ENCODE data around the gene NR5A1. TPM values are rescaled to one million over a fixed set of nuclear protein-coding genes. Genes with fewer than 3 reads are reported as not detected.
A peak's percentile ranks its signal among the peaks of the same experiment; 100 is the strongest.

Gene NR5A1
- polyA plus RNA-seq, 3 donors, result not detected

DNA sequence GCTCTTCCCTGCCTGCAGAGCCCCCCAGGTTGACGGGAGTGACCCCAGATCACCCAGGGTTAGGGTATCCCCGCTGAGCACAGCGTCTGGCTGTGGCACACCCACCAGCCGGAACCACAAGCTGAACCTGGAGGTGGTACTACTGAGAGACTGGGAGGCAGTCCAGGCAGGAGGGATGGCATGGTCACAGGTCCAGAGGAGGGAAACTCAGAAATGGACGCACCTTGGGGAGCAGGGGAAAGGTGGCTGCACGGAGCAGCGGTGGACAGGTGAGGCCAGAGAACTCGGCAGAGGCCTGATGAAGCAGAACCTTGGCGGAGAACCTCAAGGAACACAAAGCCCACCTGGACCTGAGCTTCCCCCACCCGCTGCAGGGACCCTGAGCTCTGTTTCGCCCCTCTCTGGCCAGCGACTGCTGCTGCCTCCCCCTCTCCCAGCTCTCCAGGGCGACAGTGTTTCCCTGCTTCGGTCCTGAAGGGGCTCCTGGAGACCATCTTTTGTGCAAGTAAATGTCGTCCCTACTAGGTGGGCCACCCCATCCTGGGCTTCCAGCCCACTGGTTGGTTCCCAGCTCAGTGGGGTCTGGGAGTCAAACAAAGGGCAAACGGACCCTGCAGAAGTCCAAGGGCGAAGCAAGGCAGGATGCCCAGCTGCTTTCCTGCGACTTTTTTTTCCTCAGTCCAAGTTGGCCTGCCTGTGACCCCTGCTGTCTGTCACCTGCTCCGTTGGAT lies 56.1 kb downstream of the NR5A1 start:
- no peak overlapping the region for H3K27ac ChIP-seq (ENCODE audit: low read depth in 1 of 2, low read length in 2 of 2)
- H3K4me3 ChIP-seq (replicated peaks in 1 of 3; ENCODE audit: low read depth in 2 of 3, low read length in 3 of 3), result no peak overlapping the region
- H3K27me3 ChIP-seq (ENCODE audit: control insufficient read depth in 2 of 2, insufficient read depth in 2 of 2, low read length in 2 of 2), result peaks cover 18 to 38% of the 10 kb centered on the region in 2 donors
- H3K4me3 Mint-ChIP-seq, result peak overlapping the region in 1 of 2 donors; percentile 73
- H2AFZ ChIP-seq (ENCODE audit: insufficient read depth, low read depth, low read length, poor library complexity, severe bottlenecking), result no peak overlapping the region
- no peaks in the 10 kb centered on the region for H3K36me3 Mint-ChIP-seq
- no peak for DNase-seq
- no peaks in the 10 kb centered on the region for H4K20me1 ChIP-seq (ENCODE audit: insufficient read depth, low read length)
- no peaks in the 10 kb centered on the region for H3K36me3 ChIP-seq (replicated peaks in 1 of 2; ENCODE audit: control insufficient read depth in 1 of 2, insufficient read depth in 2 of 2, low read length in 2 of 2)
- peak overlapping the region in 1 of 7 donors; percentile 30 for H3K27ac Mint-ChIP-seq
- 55% methylated on average over 18 of the region's 19 CpGs for WGBS (ENCODE audit: insufficient coverage)
- intact Hi-C loops (cut with micrococcal nuclease), result no loop called here
- H3K4me1 Mint-ChIP-seq, result peaks cover 7% of the 10 kb centered on the region
- peaks cover 35 to 55% (median 54%) of the 10 kb centered on the region in 3 donors for H3K27me3 Mint-ChIP-seq (ENCODE audit: low read depth in 3 of 3)
- peaks cover 0 to 6% of the 10 kb centered on the region in 2 donors for H3K9me3 ChIP-seq (replicated peaks in 1 of 2; ENCODE audit: control insufficient read depth in 1 of 2, insufficient read depth in 1 of 2, low read length in 2 of 2)
- H3K9me3 Mint-ChIP-seq, result peaks cover 0 to 10% (median 0%) of the 10 kb centered on the region in 7 donors
- peak overlapping the region; percentile 4 for H3K9ac ChIP-seq (ENCODE audit: insufficient read depth, low read length, poor library complexity, severe bottlenecking)
- no peaks in the 10 kb centered on the region for H3K79me2 ChIP-seq (ENCODE audit: insufficient read depth, low read length)
- peaks cover 0 to 7% of the 10 kb centered on the region in 2 donors for H3K4me1 ChIP-seq (ENCODE audit: control insufficient read depth in 1 of 2, insufficient read depth in 2 of 2, low read length in 2 of 2)
- TF ChIP-seq, protein P1, sequence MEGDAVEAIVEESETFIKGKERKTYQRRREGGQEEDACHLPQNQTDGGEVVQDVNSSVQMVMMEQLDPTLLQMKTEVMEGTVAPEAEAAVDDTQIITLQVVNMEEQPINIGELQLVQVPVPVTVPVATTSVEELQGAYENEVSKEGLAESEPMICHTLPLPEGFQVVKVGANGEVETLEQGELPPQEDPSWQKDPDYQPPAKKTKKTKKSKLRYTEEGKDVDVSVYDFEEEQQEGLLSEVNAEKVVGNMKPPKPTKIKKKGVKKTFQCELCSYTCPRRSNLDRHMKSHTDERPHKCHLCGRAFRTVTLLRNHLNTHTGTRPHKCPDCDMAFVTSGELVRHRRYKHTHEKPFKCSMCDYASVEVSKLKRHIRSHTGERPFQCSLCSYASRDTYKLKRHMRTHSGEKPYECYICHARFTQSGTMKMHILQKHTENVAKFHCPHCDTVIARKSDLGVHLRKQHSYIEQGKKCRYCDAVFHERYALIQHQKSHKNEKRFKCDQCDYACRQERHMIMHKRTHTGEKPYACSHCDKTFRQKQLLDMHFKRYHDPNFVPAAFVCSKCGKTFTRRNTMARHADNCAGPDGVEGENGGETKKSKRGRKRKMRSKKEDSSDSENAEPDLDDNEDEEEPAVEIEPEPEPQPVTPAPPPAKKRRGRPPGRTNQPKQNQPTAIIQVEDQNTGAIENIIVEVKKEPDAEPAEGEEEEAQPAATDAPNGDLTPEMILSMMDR (IDR thresholded peaks at IDR 0.05), result no peak
- no peak overlapping the region for H3K4me2 ChIP-seq (replicated peaks; ENCODE audit: extremely low read depth, low read length, poor library complexity, severe bottlenecking)

DNA sequence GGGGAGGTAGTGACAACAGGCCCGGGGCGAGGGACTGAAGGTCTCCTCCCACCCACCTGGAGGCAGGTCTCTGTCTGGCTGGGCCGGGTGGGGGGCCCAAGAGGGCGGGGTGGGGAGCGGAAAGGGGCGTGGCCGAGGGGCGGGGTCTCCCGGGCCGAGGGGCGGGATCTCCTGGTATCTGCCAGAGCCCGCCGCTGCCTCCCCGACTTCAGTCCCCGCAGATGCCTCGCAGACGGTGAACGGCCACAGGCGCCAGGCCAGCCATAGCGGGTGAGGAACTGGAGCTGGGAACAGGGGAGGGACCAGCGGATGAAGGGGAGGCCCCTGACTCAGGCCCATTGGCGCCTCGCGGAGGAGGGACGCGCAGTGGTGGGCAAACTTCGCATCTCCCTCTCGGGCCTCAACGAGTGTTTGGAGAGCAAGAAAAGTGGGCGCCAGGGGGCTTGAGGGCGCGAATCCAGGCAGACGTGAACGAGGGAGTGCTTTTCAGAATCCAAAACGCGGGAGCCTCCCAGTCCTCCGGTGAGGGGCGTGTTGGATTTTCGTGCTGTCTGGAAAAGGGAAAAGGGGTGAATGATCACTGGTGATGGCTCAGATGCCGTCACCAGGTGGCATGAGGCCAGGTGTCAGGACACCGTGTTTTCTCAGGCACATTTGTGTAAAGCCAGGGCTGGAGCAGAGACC lies 56.8 kb downstream of the NR5A1 start, which contains the start of gene ADGRD2:
ADGRD2 (plus strand) TSS at position 211 of the 684 bp plus-strand sequence. CDS start 1,216 bp downstream, outside the sequence.
- Mint-ChIP-seq H3K27me3 (ENCODE audit: low read depth in 3 of 3) (peaks cover 35 to 55% (median 53%) of the 10 kb centered on the region in 3 donors), H3K36me3 (no peaks in the 10 kb centered on the region), H3K4me3 (peak within 1 kb of the TSS in 1 of 2 donors; percentile 73), H3K4me1 (peaks cover 7% of the 10 kb centered on the region), H3K27ac (peak within 1 kb of the TSS in 1 of 7 donors; percentile 30), H3K9me3 (peaks cover 0 to 10% (median 0%) of the 10 kb centered on the region in 7 donors)
- 3% methylated on average over 36 of the region's 41 CpGs for WGBS (ENCODE audit: insufficient coverage)
- Histone ChIP-seq H3K4me2 (replicated peaks; ENCODE audit: extremely low read depth, low read length, poor library complexity, severe bottlenecking) (no peak within 1 kb of the TSS), H3K27me3 (ENCODE audit: control insufficient read depth in 2 of 2, insufficient read depth in 2 of 2, low read length in 2 of 2) (peaks cover 18 to 38% of the 10 kb centered on the region in 2 donors), H3K36me3 (replicated peaks in 1 of 2; ENCODE audit: control insufficient read depth in 1 of 2, insufficient read depth in 2 of 2, low read length in 2 of 2) (no peaks in the 10 kb centered on the region), H3K4me3 (replicated peaks in 1 of 3; ENCODE audit: low read depth in 2 of 3, low read length in 3 of 3) (no peak within 1 kb of the TSS), H3K79me2 (ENCODE audit: insufficient read depth, low read length) (no peaks in the 10 kb centered on the region), H3K9ac (ENCODE audit: insufficient read depth, low read length, poor library complexity, severe bottlenecking) (peak within 1 kb of the TSS; percentile 4), H3K9me3 (replicated peaks in 1 of 2; ENCODE audit: control insufficient read depth in 1 of 2, insufficient read depth in 1 of 2, low read length in 2 of 2) (peaks cover 0 to 6% of the 10 kb centered on the region in 2 donors), H2AFZ (ENCODE audit: insufficient read depth, low read depth, low read length, poor library complexity, severe bottlenecking) (no peak within 1 kb of the TSS), H4K20me1 (ENCODE audit: insufficient read depth, low read length) (no peaks in the 10 kb centered on the region), H3K27ac (ENCODE audit: low read depth in 1 of 2, low read length in 2 of 2) (no peak within 1 kb of the TSS), H3K4me1 (ENCODE audit: control insufficient read depth in 1 of 2, insufficient read depth in 2 of 2, low read length in 2 of 2) (peaks cover 0 to 7% of the 10 kb centered on the region in 2 donors)
- intact Hi-C loops (cut with micrococcal nuclease), result no loop called here
- TF ChIP-seq, protein P1 (IDR thresholded peaks at IDR 0.05), result no peak
- DNase-seq, result no peak
